Muscle of back (tissue), 11 donors: ENCODE results near the gene NEK1. TPM values are rescaled to one million over a fixed set of nuclear protein-coding genes. Genes with fewer than 3 reads are reported as not detected.
"Not testable (repeated sequence)": the region's sequence is repeated elsewhere in the genome, so short reads cannot be mapped to it uniquely, and the experiment has no call there.

Experiments
- DNase-seq, 3 donors: peaks; one replicate each; pipeline versions ENCODE4 v3.0.0 to v3.0.0-alpha.2; 2013
- polyA plus RNA-seq, 10 donors: library from polyadenylated mRNA; unstranded; fragments of 120-200 nt; gene quantifications; one replicate each; pipeline ENCODE4 v1.2.1, GENCODE V29; 2013; ENCODE audit not compliant: insufficient read length in 10 of 10

Gene NEK1
- polyA plus RNA-seq, 10 donors, result 11.0 to 16.9 (median 13.4) TPM

DNA sequence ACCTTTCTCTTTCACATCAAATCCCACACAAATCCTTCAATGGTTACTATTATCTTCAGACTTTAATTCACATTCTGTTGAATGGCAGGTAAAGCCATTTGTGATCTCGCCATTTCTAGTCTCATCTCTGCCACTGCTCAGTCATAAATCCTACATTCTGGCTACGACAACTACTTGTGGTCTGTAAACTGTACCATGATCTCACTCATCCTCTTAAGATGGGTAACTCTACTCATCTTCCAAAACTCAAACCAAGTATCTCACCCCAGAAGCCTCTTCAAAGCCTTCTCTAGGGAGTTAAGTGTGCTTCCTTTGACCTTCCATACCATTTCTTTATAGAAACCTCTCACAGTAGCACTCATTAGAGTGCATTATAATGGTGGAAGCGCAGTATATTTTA, 101.8 kb downstream of the NEK1 start:
- no peak for DNase-seq

DNA sequence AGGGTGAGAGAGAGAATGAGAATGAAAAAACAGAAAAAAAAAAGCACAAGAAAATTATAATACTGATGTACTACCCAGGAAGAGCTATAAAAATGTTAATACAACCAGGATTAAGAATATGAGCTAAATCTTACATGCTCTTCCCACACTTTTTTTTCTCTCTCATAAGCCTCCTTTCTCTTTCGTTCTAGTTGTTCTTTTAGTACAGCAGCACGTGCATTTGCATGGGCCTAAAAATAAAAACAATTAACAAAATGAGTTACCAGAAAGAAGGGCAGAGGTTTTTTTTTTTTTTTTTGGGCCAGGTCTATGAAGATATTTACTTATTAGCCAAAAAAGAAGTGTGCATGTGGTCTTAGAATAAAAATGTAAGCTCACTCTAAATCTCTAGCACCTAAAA, 105.5 kb downstream of the NEK1 start:
- DNase-seq, result no peak

DNA sequence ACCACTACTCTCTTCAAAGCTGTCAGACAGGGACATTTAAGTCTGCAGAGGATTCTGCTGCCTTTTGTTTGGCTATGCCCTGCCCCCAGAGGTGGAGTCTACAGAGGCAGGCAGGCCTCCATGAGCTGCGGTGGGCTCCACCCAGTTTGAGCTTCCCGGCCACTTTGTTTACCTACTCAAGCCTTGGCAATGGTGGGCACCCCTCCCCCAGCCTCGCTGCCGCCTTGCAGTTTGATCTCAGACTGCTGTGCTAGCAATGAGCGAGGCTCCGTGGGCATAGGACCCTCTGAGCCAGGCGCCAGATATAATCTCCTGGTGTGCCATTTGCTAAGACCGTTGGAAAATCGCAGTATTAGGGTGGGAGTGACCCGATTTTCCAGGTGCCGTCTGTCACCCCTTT, 112.5 kb downstream of the NEK1 start:
- DNase-seq, result not testable (repeated sequence)

DNA sequence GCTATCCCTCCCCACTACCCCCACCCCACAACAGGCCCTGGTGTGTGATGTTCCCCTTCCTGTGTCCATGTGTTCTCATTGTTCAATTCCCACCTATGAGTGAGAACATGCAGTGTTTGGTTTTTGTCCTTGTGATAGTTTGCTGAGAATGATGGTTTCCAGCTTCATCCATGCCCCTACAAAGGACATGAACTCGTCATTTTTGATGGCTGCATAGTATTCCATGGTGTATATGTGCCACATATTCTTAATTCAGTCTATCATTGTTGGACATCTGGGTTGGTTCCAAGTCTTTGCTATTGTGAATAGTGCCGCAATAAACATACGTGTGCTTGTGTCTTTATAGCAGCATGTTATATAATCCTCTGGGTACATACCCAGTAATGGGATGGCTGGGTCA, 118.1 kb downstream of the NEK1 start:
- DNase-seq, result not testable (repeated sequence)

DNA sequence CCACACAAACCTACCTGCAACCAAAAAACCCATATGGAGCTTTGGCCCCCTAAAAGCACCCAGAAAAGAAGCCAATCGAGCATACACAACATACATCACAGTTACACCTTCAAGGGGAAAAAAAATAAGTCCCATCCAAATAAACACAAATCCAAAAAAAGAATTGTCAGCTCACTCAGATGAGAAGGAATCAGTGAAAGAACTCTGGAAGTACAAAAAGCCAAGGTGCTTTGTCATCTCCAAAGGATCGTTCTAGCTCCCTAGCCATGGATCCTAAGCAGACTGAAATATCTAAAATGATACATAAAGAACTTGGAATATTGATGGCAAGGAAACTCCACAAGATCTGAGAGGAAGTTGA, 119.2 kb downstream of the NEK1 start:
- no peak for DNase-seq

DNA sequence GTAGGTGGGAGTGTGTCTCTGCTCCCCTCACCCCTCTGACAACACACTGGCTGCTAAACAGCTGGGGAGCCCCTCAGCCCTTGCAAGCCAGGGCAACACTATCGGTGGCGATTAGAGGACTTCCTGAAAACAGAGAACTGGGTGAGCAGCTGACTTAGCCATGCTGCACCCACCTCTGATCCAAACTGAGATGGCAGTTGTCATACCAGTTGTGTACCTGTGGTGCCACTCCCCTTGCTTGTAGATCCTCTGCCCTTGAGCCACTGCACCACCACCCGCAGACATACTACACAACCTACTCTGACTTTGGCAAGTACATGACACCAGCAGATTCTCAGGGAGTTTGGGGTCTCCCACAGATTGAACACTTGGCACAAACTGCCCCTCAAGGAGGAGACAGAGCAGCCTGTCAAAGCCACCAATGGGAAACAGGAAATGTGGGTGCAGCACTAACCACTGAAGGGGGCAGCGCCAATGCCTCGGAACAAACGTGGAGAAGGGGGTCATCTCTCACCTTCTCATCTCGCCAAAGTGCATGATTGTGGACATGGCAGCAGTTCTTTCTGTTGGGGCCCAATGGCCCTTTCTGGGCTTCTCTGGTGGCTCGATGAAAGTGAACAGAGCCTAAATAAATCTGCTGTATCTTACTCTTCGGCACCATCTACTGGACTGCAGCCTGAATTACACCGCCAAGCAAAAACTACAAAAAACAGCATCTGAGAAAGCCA, 119.8 kb downstream of the NEK1 start:
- DNase-seq, result peak in 2 of 3 donors; percentile 5 to 27

DNA sequence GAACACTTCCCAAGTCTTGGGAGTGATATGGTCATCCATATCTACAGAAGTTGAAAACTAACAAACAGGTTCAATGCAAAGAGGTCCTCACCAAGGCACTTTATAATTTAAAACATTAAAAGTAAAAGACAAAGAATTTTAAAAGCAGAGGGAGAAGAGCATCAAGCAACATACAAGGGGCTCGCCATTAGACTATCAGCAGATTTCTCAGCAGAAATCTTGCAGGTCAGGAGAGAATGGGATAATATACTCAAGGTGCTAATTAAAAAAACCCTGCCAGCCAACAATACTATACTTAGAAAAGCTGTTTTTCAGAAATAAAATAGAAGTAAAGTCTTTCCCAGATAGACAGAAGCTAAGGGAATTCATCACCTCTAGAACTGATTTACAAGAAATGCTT, 121.2 kb downstream of the NEK1 start:
- no peak for DNase-seq

DNA sequence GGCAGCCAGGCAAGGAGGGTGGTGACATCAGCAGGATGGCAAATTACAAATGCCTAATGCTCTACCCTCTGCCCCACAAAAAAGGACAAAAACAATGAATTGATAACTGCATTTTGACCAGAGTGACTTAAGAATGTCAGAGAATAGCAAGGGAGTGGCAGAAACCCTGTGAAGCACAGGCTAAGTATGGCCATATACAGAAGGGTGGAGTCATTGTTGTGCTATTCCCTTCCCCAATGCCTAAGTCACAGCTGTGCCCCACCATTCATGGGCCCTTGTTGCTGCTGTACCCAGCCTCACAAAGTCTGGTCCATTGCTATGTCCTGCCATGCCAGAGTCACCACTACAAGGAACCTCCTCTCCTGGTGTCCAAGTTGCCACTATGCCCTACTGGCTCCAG, 123.1 kb downstream of the NEK1 start:
- DNase-seq, result no peak

DNA sequence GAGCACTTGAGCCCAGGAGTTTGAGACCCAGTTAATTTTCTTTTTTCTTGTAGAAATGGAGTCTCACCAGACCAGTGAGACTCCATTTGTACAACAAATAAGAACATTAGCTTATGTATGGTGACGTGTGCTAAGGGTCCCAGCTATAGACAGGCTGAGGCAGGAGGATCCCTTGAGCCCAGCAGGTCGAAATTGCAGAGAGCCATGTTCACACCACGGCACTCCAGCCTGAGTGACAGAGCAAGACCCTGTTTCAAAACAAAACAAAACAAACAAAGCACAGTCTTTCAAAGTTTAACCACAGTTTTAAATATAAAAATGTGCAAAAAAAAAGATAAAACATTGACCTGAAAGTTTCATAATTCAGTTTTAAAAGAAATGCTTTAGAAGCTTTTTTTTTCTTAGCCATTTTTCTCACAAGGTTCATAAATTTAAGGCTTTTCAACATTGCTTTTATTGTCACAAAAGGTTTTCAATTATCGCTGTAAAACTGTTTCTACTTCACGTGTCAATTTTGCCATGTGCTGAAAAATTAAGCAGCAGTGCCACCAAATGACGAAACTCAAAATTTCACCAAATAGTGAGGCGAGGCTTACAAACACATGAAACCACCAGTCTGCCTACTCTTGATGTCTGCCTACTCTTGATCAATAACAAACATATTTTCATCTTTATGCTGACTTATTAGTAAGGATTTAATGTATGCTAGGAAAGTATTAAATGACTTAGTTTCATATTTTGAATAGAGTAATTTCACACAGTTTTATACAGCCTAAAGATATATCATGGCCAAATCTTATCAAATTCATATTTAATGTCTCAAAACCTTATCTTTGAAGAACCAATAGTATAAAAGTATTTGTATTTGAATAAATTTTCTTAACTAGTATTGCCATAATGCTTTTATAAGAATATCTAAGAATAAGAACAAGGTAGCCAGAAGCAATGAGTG, 126.3 kb downstream of the NEK1 start:
- peak; percentile 66 to 81 (median 74) for DNase-seq

DNA sequence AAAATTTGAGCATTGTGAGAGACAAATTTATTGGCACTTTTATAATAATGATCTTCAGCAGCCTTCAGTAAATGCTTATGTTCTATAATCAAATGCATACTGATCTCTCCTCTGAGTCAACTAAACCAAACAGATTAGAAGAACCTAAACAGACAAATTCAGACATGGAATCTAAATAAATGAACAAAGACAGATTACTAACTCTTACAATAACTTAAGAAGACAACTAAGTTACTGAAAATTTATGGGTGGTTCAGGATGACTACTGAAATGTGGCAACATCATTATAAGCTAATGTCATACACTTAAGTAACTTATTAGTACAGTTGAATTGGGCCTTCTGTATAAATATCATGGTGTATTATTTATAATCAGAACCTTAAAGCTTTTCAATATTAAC, 127.3 kb downstream of the NEK1 start:
- DNase-seq, result peak in 1 of 3 donors; percentile 14

DNA sequence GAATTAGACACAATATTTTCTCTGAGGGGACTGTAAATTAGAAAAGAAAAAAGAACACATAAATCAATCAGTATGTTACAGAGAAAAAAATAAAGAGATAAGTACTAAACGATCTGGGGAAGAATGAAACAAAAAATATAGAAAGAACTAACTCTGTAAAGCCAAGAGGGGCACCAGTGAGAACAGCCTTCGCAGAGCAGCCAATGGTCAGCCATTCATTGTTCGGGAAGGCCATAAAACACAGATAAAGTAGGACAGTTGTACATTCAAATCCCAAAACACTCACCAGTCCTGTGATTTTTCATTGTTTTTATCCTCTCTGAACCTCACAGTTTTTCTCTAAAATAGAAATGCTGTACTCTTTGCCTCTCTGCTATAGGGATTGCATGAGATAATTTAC, 127.9 kb downstream of the NEK1 start:
- peak in 2 of 3 donors; percentile 3 to 46 for DNase-seq

DNA sequence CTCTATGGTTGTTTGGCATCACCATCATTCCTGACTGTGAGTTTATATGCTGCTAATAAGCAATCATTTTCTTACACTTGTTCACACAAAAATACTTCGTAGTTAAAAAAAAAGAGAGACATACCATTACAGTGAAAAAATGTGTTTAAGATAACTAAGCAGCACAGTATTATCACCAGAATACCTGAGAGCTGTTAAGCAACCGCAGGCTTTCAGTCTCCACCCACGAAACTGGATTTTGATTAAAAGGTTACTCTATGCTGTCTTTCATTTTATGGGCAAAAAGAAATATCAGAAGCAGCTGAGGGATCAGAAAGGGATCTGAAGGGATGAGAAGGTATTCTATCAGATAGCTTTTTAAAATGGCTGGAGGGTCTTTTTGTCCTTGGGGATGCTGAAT, 148.3 kb downstream of the NEK1 start:
- no peak for DNase-seq

DNA sequence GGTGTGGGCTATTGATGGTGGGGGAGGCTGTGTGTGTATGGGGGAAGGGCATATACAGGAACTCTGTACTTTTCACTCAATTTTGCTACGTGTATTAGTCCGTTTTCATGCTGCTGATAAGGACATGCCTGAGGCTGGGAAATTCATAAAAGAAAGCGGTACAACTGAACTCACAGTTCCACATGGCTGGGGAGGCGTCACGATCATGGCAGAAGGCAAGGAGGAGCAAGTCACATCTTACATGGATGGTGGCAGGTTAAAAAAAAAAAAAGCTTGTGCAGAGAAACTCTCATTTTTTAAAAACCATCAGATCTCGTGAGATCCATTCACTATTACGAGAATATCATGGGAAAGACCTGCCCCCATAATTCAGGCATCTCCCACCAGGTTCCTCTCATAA, 152.3 kb downstream of the NEK1 start:
- DNase-seq, result no peak

DNA sequence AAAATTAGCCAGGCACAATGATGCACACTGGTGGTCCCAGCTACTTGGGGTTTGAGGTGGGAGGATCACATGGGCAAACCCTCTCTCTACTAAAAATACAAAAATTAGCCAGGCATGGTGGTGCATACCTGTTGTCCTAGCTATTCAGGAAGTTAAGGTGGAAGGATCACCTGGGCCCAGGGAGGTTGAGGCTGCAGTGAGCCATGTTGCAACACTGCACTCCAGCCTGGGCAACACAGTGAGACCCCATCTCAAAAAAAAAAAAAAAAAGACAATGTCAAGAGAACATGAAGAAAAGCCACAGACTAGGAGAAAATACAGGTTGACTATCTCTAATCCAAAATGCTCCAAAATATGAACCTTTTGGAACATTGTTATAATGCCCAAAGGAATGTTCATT, 153.8 kb downstream of the NEK1 start:
- DNase-seq, result no peak

DNA sequence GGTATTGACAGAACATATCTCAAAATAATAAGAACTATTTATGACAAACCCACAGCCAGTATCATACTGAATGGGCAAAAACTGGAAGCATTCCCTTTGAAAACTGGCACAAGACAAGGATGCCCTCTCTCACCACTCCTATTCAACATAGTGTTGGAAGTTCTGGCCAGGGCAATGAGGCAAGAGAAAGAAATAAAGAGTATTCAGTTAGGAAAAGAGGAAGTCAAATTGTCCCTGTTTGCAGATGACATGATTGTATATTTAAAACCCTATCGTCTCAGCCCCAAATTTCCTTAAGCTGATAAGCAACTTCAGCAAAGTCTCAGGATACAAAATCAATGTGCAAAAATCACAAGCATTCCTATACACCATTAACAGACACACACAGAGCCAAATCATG, 159.7 kb downstream of the NEK1 start:
- not testable (repeated sequence) for DNase-seq

DNA sequence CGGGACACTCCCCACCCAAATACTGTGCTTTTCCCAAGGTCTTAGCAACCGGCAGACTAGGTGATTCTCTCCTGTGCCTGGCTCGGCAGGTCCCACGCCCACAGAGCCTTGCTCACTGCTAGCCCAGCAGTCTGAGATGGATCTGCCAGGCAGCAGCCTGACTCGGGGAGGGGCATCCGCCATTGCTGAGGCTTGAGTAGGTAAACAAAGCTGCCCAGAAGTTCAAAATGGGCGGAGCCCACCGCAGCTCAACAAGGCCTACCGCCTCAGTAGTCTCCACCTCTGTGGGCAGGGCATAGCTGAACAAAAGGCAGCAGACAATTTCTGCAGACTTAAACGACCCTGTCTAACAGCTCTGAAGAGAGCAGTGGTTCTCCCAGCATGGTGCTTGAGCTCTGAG, 163.4 kb downstream of the NEK1 start:
- not testable (repeated sequence) for DNase-seq

DNA sequence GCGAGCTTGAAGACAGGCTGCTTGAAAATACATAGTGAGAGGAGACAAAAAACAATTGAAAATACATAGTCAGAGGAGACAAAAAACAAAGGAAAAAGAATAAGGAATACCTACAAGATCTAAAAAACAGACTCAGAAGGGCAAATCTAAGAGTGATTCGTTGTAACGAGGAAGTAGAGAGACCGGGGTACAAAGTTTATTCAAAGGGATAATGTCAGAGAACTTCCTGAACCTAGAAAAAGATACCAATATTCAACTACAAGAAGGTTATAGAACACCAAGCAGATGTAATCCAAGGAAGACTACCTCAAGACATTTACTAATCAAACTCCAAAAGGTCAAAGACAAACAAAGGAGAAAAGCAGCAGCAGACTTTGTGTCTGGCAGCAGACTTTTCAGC, 165.6 kb downstream of the NEK1 start:
- DNase-seq, result no peak

DNA sequence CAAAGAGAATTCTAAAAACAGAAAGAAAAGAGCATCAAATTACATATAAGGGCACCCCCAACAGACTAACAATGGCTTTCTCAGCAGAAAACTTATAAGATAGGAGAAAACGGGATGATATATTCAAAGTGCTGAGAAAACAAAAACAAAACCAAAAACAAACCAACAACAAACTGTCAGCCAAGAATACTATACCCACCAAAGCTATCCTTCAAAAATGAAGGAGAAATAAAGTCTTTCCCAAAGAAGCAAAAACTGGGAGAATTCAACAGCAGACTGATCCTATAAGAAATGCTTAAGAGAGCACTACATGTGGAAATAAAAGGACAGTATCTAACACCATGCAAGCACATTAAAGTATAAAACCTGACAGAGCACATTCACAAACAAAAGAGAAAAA, 168.6 kb downstream of the NEK1 start:
- DNase-seq, result no peak

DNA sequence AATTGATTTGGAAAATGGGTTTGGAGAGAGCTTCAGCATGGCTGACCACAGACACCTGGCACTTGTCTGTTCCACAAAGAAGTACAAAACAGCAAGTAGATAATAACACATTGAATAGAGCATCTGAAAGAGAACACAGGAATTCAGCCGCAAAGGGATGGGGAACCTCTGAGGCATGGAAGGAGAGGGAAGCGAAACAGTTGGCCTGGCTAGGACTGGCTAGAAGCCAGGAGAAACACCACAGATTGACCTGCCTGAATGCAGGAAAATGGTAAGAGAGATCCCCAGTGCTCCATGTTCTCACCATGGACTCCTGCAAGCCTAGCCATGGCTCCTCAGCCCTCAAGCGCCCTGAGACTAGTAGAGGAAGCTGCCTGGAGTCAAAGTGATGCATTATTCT, 171.9 kb downstream of the NEK1 start:
- peak in 1 of 3 donors; percentile 34 for DNase-seq

DNA sequence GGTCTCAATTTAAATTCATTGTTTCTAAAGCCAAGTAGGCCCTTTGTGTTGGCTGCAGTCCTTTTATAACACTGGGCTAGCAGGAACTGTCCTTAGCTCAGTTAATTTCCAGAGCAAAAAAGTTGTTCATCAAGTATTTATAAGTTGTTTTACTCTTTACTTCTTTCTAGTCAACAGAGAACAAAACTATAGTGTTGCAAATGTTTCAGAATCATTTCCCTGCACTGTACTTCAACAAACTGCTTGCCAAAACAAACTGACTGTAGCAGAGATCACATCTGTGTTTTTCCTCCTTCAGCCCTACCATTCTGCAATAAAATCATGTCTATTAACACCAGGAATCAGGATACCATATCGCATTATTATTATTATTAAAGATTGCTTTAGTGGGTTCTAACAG, 173.1 kb downstream of the NEK1 start:
- DNase-seq, result peak; percentile 28 to 73 (median 39)

DNA sequence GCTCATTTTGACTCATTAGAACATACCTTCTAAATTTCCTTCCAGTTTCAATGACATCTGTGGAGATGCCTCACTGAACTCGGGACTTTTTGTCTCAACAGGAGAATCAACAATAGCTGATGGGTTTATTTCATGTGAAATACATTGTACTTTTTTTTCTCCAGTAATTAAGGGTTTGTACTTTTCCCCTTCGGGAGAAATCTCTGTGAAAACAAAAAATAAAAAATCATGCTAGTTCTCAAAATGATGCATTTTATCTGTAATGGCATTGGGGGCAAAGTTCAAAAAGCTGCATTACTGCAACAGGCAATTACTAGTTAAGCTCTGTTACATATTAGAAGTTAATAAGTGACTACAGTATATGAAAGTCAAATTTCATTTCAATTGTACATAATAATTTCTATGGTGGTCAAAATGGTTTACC, 174.3 kb downstream of the NEK1 start:
- DNase-seq, result no peak

DNA sequence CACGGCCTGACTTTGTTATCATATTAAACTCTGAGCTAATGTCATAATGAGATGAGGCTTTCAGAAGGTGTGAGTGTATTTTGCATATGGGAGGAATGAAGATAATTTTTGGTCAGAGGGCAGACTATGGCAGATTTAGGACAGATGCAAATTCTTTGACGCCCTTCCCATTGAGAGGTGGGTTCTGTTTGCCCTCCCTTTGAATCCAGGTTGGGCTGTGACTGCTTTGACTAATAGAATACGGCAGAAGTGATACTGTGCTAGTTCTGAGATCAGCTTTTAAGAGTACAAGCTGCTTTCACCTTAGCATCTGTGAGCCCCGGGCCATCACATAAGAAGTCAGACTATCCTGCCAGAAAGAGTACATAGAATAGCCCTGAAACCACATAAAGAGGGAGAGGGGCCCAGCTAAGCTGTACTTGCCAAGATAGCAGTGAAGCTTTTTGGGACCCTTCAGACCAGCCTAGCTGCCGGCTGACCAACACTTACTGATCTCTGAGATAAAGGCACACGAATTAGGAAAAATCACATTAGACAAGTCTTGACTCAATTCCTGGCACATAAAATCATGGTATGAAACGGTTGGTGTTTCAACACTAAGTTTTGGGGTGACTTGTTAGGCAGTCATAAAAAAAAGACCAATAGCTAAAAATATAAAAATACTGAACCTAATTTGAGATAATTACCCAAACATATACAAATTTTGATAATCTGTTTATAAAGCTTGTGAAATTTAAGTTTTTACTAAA, 174.9 kb downstream of the NEK1 start:
- DNase-seq, result no peak
